ENCODE results near the gene ADD1. TPM values are rescaled to one million over a fixed set of nuclear protein-coding genes. Genes with fewer than 3 reads are reported as not detected.

The ADD1 gene
- total RNA-seq, 4 donors from 2014 or later: 270 to 449 (median 327) TPM

DNA sequence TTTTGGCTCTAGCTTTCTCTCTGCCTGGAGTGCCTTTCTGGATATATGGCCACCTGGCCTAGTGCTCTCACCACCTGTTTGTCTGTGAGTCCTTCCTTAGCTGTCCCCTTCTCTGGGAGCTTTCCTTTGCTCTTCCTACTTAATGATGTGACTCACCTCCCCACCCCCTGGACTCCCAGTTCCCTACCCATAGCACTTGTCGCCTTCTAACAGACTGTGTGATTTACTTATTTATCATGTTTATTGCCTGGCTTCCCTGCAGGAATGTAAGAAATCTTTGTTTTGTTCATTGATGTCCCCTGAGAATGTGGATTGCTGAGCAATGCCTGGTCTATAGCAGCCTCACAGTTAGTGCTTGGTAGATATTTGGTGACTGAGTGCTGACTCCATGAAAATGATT is 18.9 kb downstream of the ADD1 start:
- Histone ChIP-seq H3K4me1 (peaks cover 0 to 100% (median 85%) of the 10 kb centered on the region in 4 donors), H3K4me3 (no peak overlapping the region), H3K27ac (peak overlapping the region in 2 of 4 donors; percentile 50 to 79), H3K9me3 (no peaks in the 10 kb centered on the region), H3K27me3 (no peaks in the 10 kb centered on the region), H3K36me3 (no peaks in the 10 kb centered on the region)
- 18 to 22% methylated on average over 1 of the region's 1 CpG for WGBS, 2 donors
- DNase-seq (ENCODE audit: low spot score in 2 of 2): no peak
- no peak for TF ChIP-seq EP300 (IDR thresholded peaks at IDR 0.05)
- TF ChIP-seq, protein P1, sequence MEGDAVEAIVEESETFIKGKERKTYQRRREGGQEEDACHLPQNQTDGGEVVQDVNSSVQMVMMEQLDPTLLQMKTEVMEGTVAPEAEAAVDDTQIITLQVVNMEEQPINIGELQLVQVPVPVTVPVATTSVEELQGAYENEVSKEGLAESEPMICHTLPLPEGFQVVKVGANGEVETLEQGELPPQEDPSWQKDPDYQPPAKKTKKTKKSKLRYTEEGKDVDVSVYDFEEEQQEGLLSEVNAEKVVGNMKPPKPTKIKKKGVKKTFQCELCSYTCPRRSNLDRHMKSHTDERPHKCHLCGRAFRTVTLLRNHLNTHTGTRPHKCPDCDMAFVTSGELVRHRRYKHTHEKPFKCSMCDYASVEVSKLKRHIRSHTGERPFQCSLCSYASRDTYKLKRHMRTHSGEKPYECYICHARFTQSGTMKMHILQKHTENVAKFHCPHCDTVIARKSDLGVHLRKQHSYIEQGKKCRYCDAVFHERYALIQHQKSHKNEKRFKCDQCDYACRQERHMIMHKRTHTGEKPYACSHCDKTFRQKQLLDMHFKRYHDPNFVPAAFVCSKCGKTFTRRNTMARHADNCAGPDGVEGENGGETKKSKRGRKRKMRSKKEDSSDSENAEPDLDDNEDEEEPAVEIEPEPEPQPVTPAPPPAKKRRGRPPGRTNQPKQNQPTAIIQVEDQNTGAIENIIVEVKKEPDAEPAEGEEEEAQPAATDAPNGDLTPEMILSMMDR (IDR thresholded peaks at IDR 0.05): no peak
- TF ChIP-seq POLR2A (IDR thresholded peaks at IDR 0.05): no peak

DNA sequence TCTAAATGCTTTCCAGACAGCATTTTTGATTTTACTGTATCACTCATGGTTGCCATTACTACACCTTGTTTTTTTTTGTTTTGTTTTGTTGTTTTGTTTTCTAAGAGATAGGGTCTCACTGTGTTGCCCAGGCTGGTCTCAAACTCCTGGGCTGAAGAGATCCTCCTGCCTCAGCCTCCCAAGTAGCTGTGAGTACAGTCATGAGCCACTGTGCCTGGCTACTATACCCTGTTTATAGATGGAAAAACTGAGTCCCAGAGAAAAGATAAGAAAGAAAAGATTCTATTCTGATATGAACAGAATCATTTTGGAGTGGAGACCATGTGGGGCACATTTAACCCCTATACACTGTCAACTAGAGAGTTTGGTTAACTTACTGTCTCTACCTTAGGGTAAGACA is 20.0 kb downstream of the ADD1 start:
- H3K4me3 ChIP-seq: no peak overlapping the region
- no peaks in the 10 kb centered on the region for H3K36me3 ChIP-seq
- no peaks in the 10 kb centered on the region for H3K9me3 ChIP-seq
- no peaks in the 10 kb centered on the region for H3K27me3 ChIP-seq
- peaks cover 0 to 100% (median 86%) of the 10 kb centered on the region in 4 donors for H3K4me1 ChIP-seq
- no peak for TF ChIP-seq EP300 (IDR thresholded peaks at IDR 0.05)
- TF ChIP-seq, protein P1 (IDR thresholded peaks at IDR 0.05): no peak
- TF ChIP-seq POLR2A (IDR thresholded peaks at IDR 0.05): no peak
- no peak for DNase-seq (ENCODE audit: low spot score in 2 of 2)
- H3K27ac ChIP-seq: peak overlapping the region in 1 of 4 donors; percentile 79

DNA sequence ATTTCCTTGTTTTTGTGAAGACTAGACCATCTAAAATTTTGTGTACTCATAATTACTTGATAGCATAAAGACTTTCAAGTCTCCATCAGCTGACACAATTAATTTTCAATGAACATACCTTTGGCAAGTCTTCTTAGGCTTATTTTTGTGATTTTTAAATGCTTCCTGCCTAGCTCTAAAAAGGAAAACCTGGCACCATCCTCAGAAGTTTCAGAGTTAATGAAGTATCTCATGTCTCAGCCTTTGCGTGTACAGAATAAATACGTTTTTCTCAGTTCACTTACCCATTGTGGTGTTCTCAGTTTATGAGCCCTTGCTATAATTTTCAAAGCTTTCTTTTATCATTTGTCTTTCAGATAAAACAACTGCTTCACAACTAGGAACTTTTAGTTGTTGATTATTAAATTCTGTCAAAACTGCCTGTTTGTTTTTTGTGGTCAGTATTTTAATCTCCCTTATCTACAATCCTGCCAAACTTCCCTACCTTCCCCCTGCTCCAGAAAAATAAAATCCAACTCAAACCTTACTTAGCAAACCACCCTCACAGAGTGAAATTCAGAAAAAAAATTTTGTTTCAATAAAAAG is 21.6 kb downstream of the ADD1 start:
- WGBS, 2 donors: 11 to 19% methylated on average over 2 of the region's 2 CpGs
- Histone ChIP-seq H3K4me3 (no peak overlapping the region), H3K4me1 (peaks cover 0 to 100% (median 85%) of the 10 kb centered on the region in 4 donors), H3K36me3 (no peaks in the 10 kb centered on the region), H3K27me3 (no peaks in the 10 kb centered on the region), H3K9me3 (no peaks in the 10 kb centered on the region), H3K27ac (peak overlapping the region in 2 of 4 donors; percentile 5 to 47)
- TF ChIP-seq EP300 (IDR thresholded peaks at IDR 0.05): no peak
- TF ChIP-seq POLR2A (IDR thresholded peaks at IDR 0.05): no peak
- TF ChIP-seq, protein P1 (IDR thresholded peaks at IDR 0.05): no peak
- no peak for DNase-seq (ENCODE audit: low spot score in 2 of 2)

DNA sequence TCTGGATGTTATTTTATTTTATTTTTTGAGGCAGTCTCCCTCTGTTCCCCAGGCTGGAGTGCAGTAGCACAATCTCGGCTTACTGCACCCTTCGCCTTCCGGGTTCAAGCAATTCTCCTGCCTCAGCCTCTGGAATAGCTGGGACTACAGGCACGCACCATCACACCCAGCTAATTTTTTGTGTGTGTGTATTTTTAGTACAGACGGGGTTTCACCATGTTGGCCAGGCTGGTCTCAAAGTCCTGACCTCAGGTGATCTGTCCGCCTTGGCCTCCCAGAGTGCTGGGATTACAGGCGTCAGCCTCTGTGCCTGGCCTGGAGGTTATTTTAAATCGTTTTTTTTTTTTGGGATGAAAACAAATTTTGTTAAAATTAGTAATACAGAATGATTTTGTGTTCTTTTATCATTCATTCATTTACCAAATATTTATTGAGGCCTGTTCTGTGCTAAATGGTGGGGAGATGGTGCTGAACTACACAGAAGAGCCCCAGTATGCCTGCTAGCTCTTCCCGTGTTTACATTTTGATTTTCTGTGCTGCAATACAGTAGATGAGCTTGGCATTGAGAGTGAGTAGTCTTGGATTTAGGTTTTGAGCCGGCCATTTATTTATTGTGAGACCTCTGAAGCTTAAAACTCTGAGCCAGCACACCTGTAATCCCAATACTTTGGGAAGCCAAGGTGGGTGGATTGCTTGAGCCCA is 22.7 kb downstream of the ADD1 start:
- H3K27ac ChIP-seq: peak overlapping the region in 1 of 4 donors; percentile 81
- DNase-seq (ENCODE audit: low spot score in 2 of 2): no peak
- no peaks in the 10 kb centered on the region for H3K9me3 ChIP-seq
- no peaks in the 10 kb centered on the region for H3K27me3 ChIP-seq
- TF ChIP-seq POLR2A (IDR thresholded peaks at IDR 0.05) (no peak), EP300 (IDR thresholded peaks at IDR 0.05) (no peak)
- TF ChIP-seq, protein P1 (IDR thresholded peaks at IDR 0.05): no peak
- WGBS, 2 donors: 69 to 75% methylated on average over 10 of the region's 10 CpGs
- no peak overlapping the region for H3K4me3 ChIP-seq
- no peaks in the 10 kb centered on the region for H3K36me3 ChIP-seq
- H3K4me1 ChIP-seq: peaks cover 0 to 97% (median 80%) of the 10 kb centered on the region in 4 donors

DNA sequence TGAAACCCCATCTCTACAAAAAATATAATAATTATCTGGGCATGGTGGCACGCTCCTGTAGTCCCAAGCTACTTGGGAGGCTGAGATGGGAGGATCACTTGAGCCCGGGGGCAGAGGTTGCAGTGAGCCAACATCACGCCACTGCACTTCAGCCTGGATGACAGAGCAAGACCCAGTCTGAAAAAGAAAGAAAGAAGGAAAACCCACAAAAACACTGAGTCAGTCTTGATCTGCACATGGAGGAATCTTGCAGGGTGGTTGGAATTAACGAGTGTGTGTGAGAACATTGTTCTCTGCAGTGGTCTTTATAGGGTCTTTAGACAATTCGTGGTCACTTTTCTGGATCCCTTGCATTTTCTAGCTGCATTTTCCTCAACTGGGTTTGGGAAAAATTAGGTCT is 23.2 kb downstream of the ADD1 start:
- no peak for DNase-seq (ENCODE audit: low spot score in 2 of 2)
- no peaks in the 10 kb centered on the region for H3K27me3 ChIP-seq
- H3K4me3 ChIP-seq: no peak overlapping the region
- 61 to 66% methylated on average over 5 of the region's 5 CpGs for WGBS, 2 donors
- peak overlapping the region in 3 of 4 donors; percentile 21 to 81 (median 71) for H3K27ac ChIP-seq
- no peaks in the 10 kb centered on the region for H3K9me3 ChIP-seq
- H3K36me3 ChIP-seq: no peaks in the 10 kb centered on the region
- peaks cover 0 to 97% (median 76%) of the 10 kb centered on the region in 4 donors for H3K4me1 ChIP-seq
- TF ChIP-seq, protein P1 (IDR thresholded peaks at IDR 0.05): no peak
- TF ChIP-seq EP300 (IDR thresholded peaks at IDR 0.05) (no peak), POLR2A (IDR thresholded peaks at IDR 0.05) (no peak)

All from tibial nerve (tissue), 4 donors.